Uterus (tissue), 4 donors: ENCODE data around the gene HDLBP. TPM values are rescaled to one million over a fixed set of nuclear protein-coding genes. Genes with fewer than 3 reads are reported as not detected.

Source experiments
- DNase-seq, 2 donors: peaks; one replicate each; pipeline ENCODE4 v3.0.0-alpha.2; 2019 to 2020
- H3K27ac ChIP-seq, 2 donors: fragments of 200-600 bp; sonication (generic); 1 replicate in 1 of 2; 2 replicates in 1 of 2; pipeline ENCODE4 v1.5.1; 2016 to 2018
- H3K27me3 ChIP-seq, 2 donors: fragments of 200-600 bp; sonication (generic); one replicate each; pipeline ENCODE4 v1.5.1; 2018 to 2019; ENCODE audit warnings: control low read depth in 1 of 2
- H3K36me3 ChIP-seq, 2 donors: fragments of 200-600 bp; sonication (generic); one replicate each; pipeline ENCODE4 v1.5.1; 2019; ENCODE audit warnings: control low read depth in 1 of 2
- H3K4me1 ChIP-seq, 2 donors: fragments of 200-600 bp; sonication (generic); one replicate each; pipeline ENCODE4 v1.5.1; 2018 to 2019; ENCODE audit warnings: control low read depth in 1 of 2
- H3K4me3 ChIP-seq, 2 donors: fragments of 200-600 bp; sonication (generic); 1 replicate in 1 of 2; 2 replicates in 1 of 2; pipeline ENCODE4 v1.5.1; 2018 to 2019; ENCODE audit warnings: mild to moderate bottlenecking in 1 of 2
- H3K9me3 ChIP-seq, 2 donors: fragments of 200-600 bp; sonication (generic); one replicate each; pipeline ENCODE4 v1.5.1; 2019; ENCODE audit warnings: control low read depth in 1 of 2
- CTCF ChIP-seq, 4 experiments: fragments of 200-600 bp in 2 of 4; fragments of 450-650 bp in 2 of 4; sonication (generic) in 2 of 4; IDR thresholded peaks; one replicate each; pipeline ENCODE4 v1.5.1; 2016 to 2019; ENCODE audit warnings: antibody characterized with exemption in 4 of 4, mild to moderate bottlenecking in 2 of 4, moderate library complexity in 1 of 4
- POLR2A ChIP-seq, 2 donors: fragments of 450-650 bp; IDR thresholded peaks; one replicate each; pipeline ENCODE4 v1.6.1; 2016; ENCODE audit warnings: antibody characterized with exemption in 2 of 2, mild to moderate bottlenecking in 1 of 2, moderate library complexity in 1 of 2
- intact Hi-C: fragments of 100-400 bp; cut with DNase I; formaldehyde crosslinking; loops from one replicate; pipeline ENCODE4 v1.15.1; 2023; ENCODE audit warnings: low total_unique reads
- total RNA-seq, 4 donors: library from RNA; depleted of rRNA in 3 of 4; stranded (reverse); fragments of >200 nt in 3 of 4; gene quantifications; one replicate each; pipeline versions ENCODE4 v1.1.0 to v1.2.4, GENCODE V29; 2014 to 2023
- donor health status: DM: yes; HTN: yes; CAD: no.

HDLBP gene
- total RNA-seq, 4 donors from 2014 or later: 226 to 1,465 (median 466) TPM

- H3K9me3 ChIP-seq: no peaks in the 10 kb centered on the region
- no peak for DNase-seq
- intact Hi-C loops: no loop called here
Observed at GRCh38 chr2:241207641-241208040, 107.8 kb downstream of the HDLBP start.

GRCh38 chr2:241207151-241207550 lies 108.3 kb downstream of the HDLBP start:
- intact Hi-C loops: no loop called here
- Histone ChIP-seq H3K27me3 (no peaks in the 10 kb centered on the region), H3K36me3 (no peaks in the 10 kb centered on the region), H3K27ac (no peak overlapping the region), H3K4me1 (no peaks in the 10 kb centered on the region), H3K4me3 (no peak overlapping the region), H3K9me3 (no peaks in the 10 kb centered on the region)
- TF ChIP-seq CTCF (IDR thresholded peaks at IDR 0.05) (no peak), POLR2A (IDR thresholded peaks at IDR 0.05) (no peak)
- no peak for DNase-seq

More at GRCh38 chr2:241207641-241208040, 107.8 kb downstream of the HDLBP start:
- H3K36me3 ChIP-seq: no peaks in the 10 kb centered on the region
- H3K4me1 ChIP-seq: no peaks in the 10 kb centered on the region
- no peaks in the 10 kb centered on the region for H3K27me3 ChIP-seq
- H3K27ac ChIP-seq: no peak overlapping the region
- no peak overlapping the region for H3K4me3 ChIP-seq
- no peak for TF ChIP-seq CTCF (IDR thresholded peaks at IDR 0.05)
- no peak for TF ChIP-seq POLR2A (IDR thresholded peaks at IDR 0.05)

GRCh38 chr2:241205086-241205485 lies 110.4 kb downstream of the HDLBP start:
- Histone ChIP-seq H3K36me3 (no peaks in the 10 kb centered on the region), H3K27ac (no peak overlapping the region), H3K4me1 (no peaks in the 10 kb centered on the region), H3K9me3 (no peaks in the 10 kb centered on the region), H3K27me3 (no peaks in the 10 kb centered on the region), H3K4me3 (no peak overlapping the region)
- TF ChIP-seq CTCF (IDR thresholded peaks at IDR 0.05) (no peak), POLR2A (IDR thresholded peaks at IDR 0.05) (no peak)
- no peak for DNase-seq
- intact Hi-C loops: no loop called here

GRCh38 chr2:241204490-241204889 lies 111.0 kb downstream of the HDLBP start:
- intact Hi-C loops: no loop called here
- no peak overlapping the region for H3K27ac ChIP-seq
- no peak for TF ChIP-seq CTCF (IDR thresholded peaks at IDR 0.05)
- no peak for TF ChIP-seq POLR2A (IDR thresholded peaks at IDR 0.05)
- H3K36me3 ChIP-seq: no peaks in the 10 kb centered on the region
- no peak overlapping the region for H3K4me3 ChIP-seq
- no peaks in the 10 kb centered on the region for H3K27me3 ChIP-seq
- no peaks in the 10 kb centered on the region for H3K9me3 ChIP-seq
- no peaks in the 10 kb centered on the region for H3K4me1 ChIP-seq
- no peak for DNase-seq

GRCh38 chr2:241204010-241204384 lies 111.5 kb downstream of the HDLBP start:
- Histone ChIP-seq H3K27ac (no peak overlapping the region), H3K36me3 (no peaks in the 10 kb centered on the region), H3K4me3 (no peak overlapping the region), H3K27me3 (no peaks in the 10 kb centered on the region), H3K9me3 (no peaks in the 10 kb centered on the region), H3K4me1 (no peaks in the 10 kb centered on the region)
- TF ChIP-seq POLR2A (IDR thresholded peaks at IDR 0.05) (no peak), CTCF (IDR thresholded peaks at IDR 0.05) (no peak)
- no peak for DNase-seq
- intact Hi-C loops: no loop called here
